A673 (cell line): ENCODE data around the gene SAMD4B. TPM values are rescaled to one million over a fixed set of nuclear protein-coding genes. Genes with fewer than 3 reads are reported as not detected.
A peak's percentile ranks its signal among the peaks of the same experiment; 100 is the strongest.

Source experiments
- BruUV-seq: library from RNA; stranded (reverse); fragments of 400-500 nt; replicated peaks from 2 replicates; lab custom pipeline; 2021; lab: Mats Ljungman, UMichigan
- CTCF ChIA-PET: fragments of 300-600 bp; sonication (Branson Sonifier 250); formaldehyde crosslinking; loops from one replicate; lab custom pipeline; 2022; ENCODE audit warnings: antibody characterized with exemption; lab: Charles Lee
- POLR2A ChIA-PET: fragments of 300-600 bp; sonication (Branson Sonifier 250); formaldehyde crosslinking; loops from one replicate; lab custom pipeline; 2022; ENCODE audit warnings: antibody characterized with exemption; ENCODE audit not compliant: low non-redundant PET; lab: Charles Lee
- DNase-seq: peaks from one replicate; pipeline ENCODE4 v3.0.0-alpha.2; 2015; ENCODE audit warnings: low spot score
- H3K27ac ChIP-seq: fragments of 200-600 bp; sonication (generic); 2 replicates; pipeline ENCODE4 v1.5.1; 2016; ENCODE audit warnings: mixed run types, low read depth, mild to moderate bottlenecking, mixed read lengths, antibody characterized with exemption, low read length; ENCODE audit not compliant: poor library complexity, severe bottlenecking
- H3K27me3 ChIP-seq: fragments of 200-600 bp; sonication (generic); replicated peaks from 2 replicates; pipeline ENCODE4 v1.6.1; 2017; ENCODE audit warnings: mixed run types, low read depth, mild to moderate bottlenecking, mixed read lengths, antibody characterized with exemption, low read length; ENCODE audit not compliant: insufficient read depth, poor library complexity
- H3K36me3 ChIP-seq: fragments of 200-600 bp; sonication (generic); 2 replicates; pipeline ENCODE4 v1.6.1; 2016; ENCODE audit warnings: mixed run types, mild to moderate bottlenecking, mixed read lengths, antibody characterized with exemption, low read length; ENCODE audit not compliant: insufficient read depth, poor library complexity, severe bottlenecking
- H3K4me1 ChIP-seq: fragments of 200-600 bp; sonication (generic); 2 replicates; pipeline ENCODE4 v1.6.1; 2017; ENCODE audit warnings: mixed run types, mild to moderate bottlenecking, mixed read lengths, antibody characterized with exemption, low read length; ENCODE audit not compliant: insufficient read depth, poor library complexity, severe bottlenecking
- H3K4me3 ChIP-seq: fragments of 200-600 bp; sonication (generic); 2 replicates; pipeline ENCODE4 v1.5.1; 2016; ENCODE audit warnings: low read depth, mixed run types, mild to moderate bottlenecking, mixed read lengths, low read length; ENCODE audit not compliant: poor library complexity, severe bottlenecking
- H3K9me3 ChIP-seq: fragments of 200-600 bp; sonication (generic); 2 replicates; pipeline ENCODE4 v1.6.1; 2016; ENCODE audit warnings: mixed run types, low read depth, mild to moderate bottlenecking, mixed read lengths, antibody characterized with exemption, low read length; ENCODE audit not compliant: poor library complexity, severe bottlenecking
- CTCF ChIP-seq: fragments of 300-800, 200-600 bp; sonication (generic); conservative IDR thresholded peaks from 2 replicates; pipeline ENCODE4 v1.5.1; 2017; ENCODE audit warnings: low read depth, mild to moderate bottlenecking, antibody characterized with exemption, low read length, moderate library complexity, mixed read lengths
- EZH2 ChIP-seq: fragments of 200-600 bp; sonication (generic); IDR thresholded peaks from 2 replicates; pipeline ENCODE4 v1.6.1; 2017; ENCODE audit warnings: borderline replicate concordance, low read depth, mild to moderate bottlenecking, mixed read lengths, antibody characterized with exemption, low read length; ENCODE audit not compliant: poor library complexity, severe bottlenecking
- intact Hi-C: fragments of 100-400 bp; cut with micrococcal nuclease; formaldehyde crosslinking; loops from one replicate; pipeline ENCODE4 v1.10.0; 2022; ENCODE audit not compliant: unreplicated experiment
- total RNA-seq: library from RNA; stranded (reverse); gene quantifications from 2 replicates; pipeline ENCODE4 v1.2.3, GENCODE V29; 2021

The SAMD4B gene
- total RNA-seq, 1 experiment from 2014 or later, result 168 TPM

DNA sequence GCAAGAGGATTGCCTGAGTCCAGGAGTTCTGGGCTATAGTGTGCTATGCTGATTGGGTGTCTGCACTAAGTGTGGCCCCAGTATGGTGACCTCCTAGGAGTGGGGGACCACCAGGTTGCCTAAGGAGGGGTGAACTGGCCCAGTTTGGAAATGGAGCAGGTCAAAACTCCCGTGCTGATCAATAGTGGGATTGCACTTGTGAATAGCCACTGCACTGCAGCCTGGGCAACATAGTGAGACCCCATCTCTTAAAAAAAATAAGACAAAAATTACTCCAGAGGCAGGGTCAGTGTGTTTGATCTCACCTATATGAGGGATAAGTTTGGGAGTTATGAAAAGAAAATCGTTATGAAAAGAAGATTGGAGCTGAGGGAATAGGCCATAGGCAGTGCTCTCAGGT lies 27.0 kb downstream of the SAMD4B start:
- POLR2A ChIA-PET, result no interaction called here
- H3K4me3 ChIP-seq, result no peak overlapping the region
- CTCF ChIA-PET, result no interaction called here
- peaks cover 13% of the 10 kb centered on the region for H3K4me1 ChIP-seq
- no peak for DNase-seq
- H3K9me3 ChIP-seq, result no peaks in the 10 kb centered on the region
- TF ChIP-seq CTCF (no peak), EZH2 (no peak)
- no peak overlapping the region for H3K27ac ChIP-seq
- peaks cover 41% of the 10 kb centered on the region for H3K36me3 ChIP-seq
- H3K27me3 ChIP-seq, result no peaks in the 10 kb centered on the region
- intact Hi-C loops, result no loop called here
- no TSS peak for BruUV-seq

- Histone ChIP-seq H3K9me3 (no peaks in the 10 kb centered on the region), H3K27me3 (no peaks in the 10 kb centered on the region), H3K4me1 (peaks cover 12% of the 10 kb centered on the region), H3K4me3 (no peak overlapping the region), H3K27ac (no peak overlapping the region), H3K36me3 (peaks cover 39% of the 10 kb centered on the region)
- intact Hi-C loops, result no loop called here
- ChIA-PET CTCF (no interaction called here), POLR2A (no interaction called here)
- BruUV-seq, result no TSS peak
- TF ChIP-seq CTCF (no peak), EZH2 (no peak)
- DNase-seq, result no peak
Measured at GRCh38 chr19:39370735-39371134, 28.5 kb downstream of the SAMD4B start.

GRCh38 chr19:39372047-39372802 lies 30.0 kb downstream of the SAMD4B start:
- Histone ChIP-seq H3K9me3 (no peaks in the 10 kb centered on the region), H3K36me3 (peaks cover 52% of the 10 kb centered on the region), H3K4me1 (peaks cover 12% of the 10 kb centered on the region), H3K27ac (peak overlapping the region; percentile 85), H3K4me3 (no peak overlapping the region), H3K27me3 (no peaks in the 10 kb centered on the region)
- intact Hi-C loops, result no loop called here
- ChIA-PET POLR2A (interaction anchor here (0.5 kb wide), 1 partner anchor 64 kb away, joined by 3 read pairs; the partner anchor contains the start of gene RPS16), CTCF (no interaction called here)
- peak; percentile 80 for DNase-seq
- TF ChIP-seq CTCF, result no peak
- no peak for TF ChIP-seq EZH2
- BruUV-seq, result no TSS peak
